Measurements from ENCODE around the gene LMO3. TPM values are rescaled to one million over a fixed set of nuclear protein-coding genes. Genes with fewer than 3 reads are reported as not detected.

LMO3 gene
- total and polyA plus RNA-seq, 2 of the 13 experiments (the other 11 are each of a cell fraction or from before 2014, with no cell fraction given), result not detected

DNA sequence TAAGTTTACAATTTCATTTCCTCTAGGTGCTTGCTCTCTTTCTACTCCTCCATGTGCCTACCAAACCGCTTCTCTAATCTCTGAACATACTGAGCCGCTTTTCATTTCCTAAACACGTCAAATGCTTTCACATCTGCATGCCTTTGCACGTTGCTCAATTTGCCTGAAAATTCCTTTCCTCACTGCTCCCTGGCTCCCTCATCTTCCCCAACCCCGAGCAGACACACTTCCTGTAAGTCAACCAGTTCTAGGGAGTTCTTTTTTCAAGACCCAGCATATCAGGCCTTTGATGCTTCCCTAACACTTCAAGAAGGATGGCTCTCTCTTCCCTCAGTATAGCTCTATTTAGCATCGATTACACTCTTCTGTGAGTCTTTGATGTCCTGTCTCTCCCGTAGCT lies 50.3 kb downstream of the LMO3 start:
- no peak for FAIRE-seq

DNA sequence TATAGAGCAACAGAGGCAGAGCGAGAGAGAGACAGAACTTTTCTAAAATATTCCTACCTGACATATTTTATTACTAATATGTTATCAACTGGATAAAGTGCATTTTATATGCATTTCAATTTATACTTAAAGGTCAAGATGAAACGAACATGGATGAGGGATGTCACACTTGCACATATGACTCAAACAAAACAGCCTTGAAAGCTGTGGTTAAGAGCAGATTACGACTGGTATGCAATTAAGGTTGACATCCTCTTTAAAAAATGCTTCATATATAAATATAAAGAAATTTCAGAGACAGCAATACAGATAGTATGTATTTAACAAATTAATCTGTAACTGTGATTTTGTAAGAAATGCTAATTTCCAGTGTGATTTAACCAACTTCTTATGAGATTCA lies 52.5 kb downstream of the LMO3 start:
- FAIRE-seq (no peak), ATAC-seq (no peak), DNase-seq (ENCODE audit: low spot score) (no peak)
- ChIA-PET POLR2A (no interaction called here), CTCF (ENCODE audit: low intra/inter-chr PET ratio, low total read pairs) (interaction anchor here (1.2 kb wide), 1 partner anchor 194 kb away, joined by 3 read pairs; no protein-coding TSS in a partner anchor)
- Histone ChIP-seq H3K4me3 (replicated peaks in 1 of 3; ENCODE audit: insufficient read depth in 1 of 3, low read depth in 2 of 3, low read length in 3 of 3) (no peak overlapping the region), H2AFZ (ENCODE audit: low read length) (no peak overlapping the region), H3K4me2 (ENCODE audit: low read depth, low read length) (no peak overlapping the region), H3K79me2 (ENCODE audit: insufficient read depth, low read length) (no peaks in the 10 kb centered on the region), H3K4me1 (ENCODE audit: insufficient read depth, low read length) (no peaks in the 10 kb centered on the region), H4K20me1 (ENCODE audit: insufficient read depth, low read length) (no peaks in the 10 kb centered on the region), H3K27me3 (ENCODE audit: control insufficient read depth in 1 of 2, insufficient read depth in 2 of 2, low read length in 2 of 2) (no peaks in the 10 kb centered on the region), H3K36me3 (replicated peaks in 1 of 2; ENCODE audit: control insufficient read depth in 1 of 2, insufficient read depth in 2 of 2, low read length in 2 of 2) (no peaks in the 10 kb centered on the region), H3K9ac (ENCODE audit: insufficient read depth, low read depth, low read length) (no peak overlapping the region), H3K27ac (ENCODE audit: extremely low read length, insufficient read depth, low read length) (no peak overlapping the region), H3K9me3 (ENCODE audit: low read length) (no peaks in the 10 kb centered on the region)
- no TSS peak for BruUV-seq (replicated peaks)
- intact Hi-C loops (cut with micrococcal nuclease; ENCODE audit: unreplicated experiment), result no loop called here
- 53% methylated on average over 3 of the region's 3 CpGs for WGBS (ENCODE audit: low lambda C conversion rate)
- in situ Hi-C loops (cut with HindIII; ENCODE audit: extremely low pct_ligation_motif_present, low pct_unique_long_range_greater_than_20kb), result no loop called here
- TF ChIP-seq HIC2 (CRISPR knock-in tag; IDR thresholded peaks at IDR 0.05; ENCODE audit: low read depth) (no peak), ZNF44 (CRISPR knock-in tag; IDR thresholded peaks at IDR 0.05) (no peak), KLF15 (CRISPR knock-in tag; IDR thresholded peaks at IDR 0.05; ENCODE audit: borderline replicate concordance) (no peak), RARA (CRISPR knock-in tag; IDR thresholded peaks at IDR 0.05) (no peak), ZBTB26 (CRISPR knock-in tag; IDR thresholded peaks at IDR 0.05; ENCODE audit: borderline replicate concordance) (no peak), MNT (IDR thresholded peaks at IDR 0.05) (no peak)

More for the DNA sequence above, 50.3 kb downstream of the LMO3 start:
- H3K36me3 ChIP-seq (replicated peaks in 1 of 2; ENCODE audit: control insufficient read depth in 1 of 2, insufficient read depth in 2 of 2, low read length in 2 of 2), result no peaks in the 10 kb centered on the region
- no peaks in the 10 kb centered on the region for H3K27me3 ChIP-seq (ENCODE audit: control insufficient read depth in 1 of 2, insufficient read depth in 2 of 2, low read length in 2 of 2)
- DNase-seq (ENCODE audit: low spot score) (no peak), ATAC-seq (no peak)
- no peak overlapping the region for H3K4me3 ChIP-seq (replicated peaks in 1 of 3; ENCODE audit: insufficient read depth in 1 of 3, low read depth in 2 of 3, low read length in 3 of 3)
- ChIA-PET CTCF (ENCODE audit: low intra/inter-chr PET ratio, low total read pairs) (no interaction called here), POLR2A (no interaction called here)
- no peaks in the 10 kb centered on the region for H3K4me1 ChIP-seq (ENCODE audit: insufficient read depth, low read length)
- intact Hi-C loops (cut with micrococcal nuclease; ENCODE audit: unreplicated experiment), result no loop called here
- no peaks in the 10 kb centered on the region for H3K9me3 ChIP-seq (ENCODE audit: low read length)
- no peak overlapping the region for H3K27ac ChIP-seq (ENCODE audit: extremely low read length, insufficient read depth, low read length)
- no peaks in the 10 kb centered on the region for H4K20me1 ChIP-seq (ENCODE audit: insufficient read depth, low read length)
- no peak overlapping the region for H3K9ac ChIP-seq (ENCODE audit: insufficient read depth, low read depth, low read length)
- TF ChIP-seq ELF4 (CRISPR knock-in tag; IDR thresholded peaks at IDR 0.05; ENCODE audit: borderline replicate concordance), result no peak
- no peak for TF ChIP-seq PCBP2 (optimal IDR thresholded peaks at IDR 0.05; ENCODE audit: low read depth, low read length, poor library complexity, severe bottlenecking)
- TF ChIP-seq ZNF354B (CRISPR knock-in tag; IDR thresholded peaks at IDR 0.05), result no peak
- TF ChIP-seq CCAR2 (optimal IDR thresholded peaks at IDR 0.05; ENCODE audit: low read depth, low read length), result no peak
- TF ChIP-seq ZNF264 (CRISPR knock-in tag; IDR thresholded peaks at IDR 0.05), result no peak
- TF ChIP-seq SP2 (CRISPR knock-in tag; IDR thresholded peaks at IDR 0.05), result no peak
- TF ChIP-seq TBP (CRISPR knock-in tag; IDR thresholded peaks at IDR 0.05), result no peak
- TF ChIP-seq, protein P1, sequence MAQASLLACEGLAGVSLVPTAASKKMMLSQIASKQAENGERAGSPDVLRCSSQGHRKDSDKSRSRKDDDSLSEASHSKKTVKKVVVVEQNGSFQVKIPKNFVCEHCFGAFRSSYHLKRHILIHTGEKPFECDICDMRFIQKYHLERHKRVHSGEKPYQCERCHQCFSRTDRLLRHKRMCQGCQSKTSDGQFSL (CRISPR knock-in tag; IDR thresholded peaks at IDR 0.05), result no peak
- no peak for TF ChIP-seq ESRRA (CRISPR knock-in tag; IDR thresholded peaks at IDR 0.05; ENCODE audit: low read depth)
- TF ChIP-seq HOXA5 (CRISPR knock-in tag; IDR thresholded peaks at IDR 0.05), result no peak
- TF ChIP-seq ZNF30 (CRISPR knock-in tag; IDR thresholded peaks at IDR 0.05), result no peak
- TF ChIP-seq U2AF2 (IDR thresholded peaks at IDR 0.05; ENCODE audit: low read depth, low read length), result no peak
- TF ChIP-seq ZNF121 (CRISPR knock-in tag; IDR thresholded peaks at IDR 0.05), result no peak
- no peak for TF ChIP-seq RNF2 (conservative IDR thresholded peaks at IDR 0.05; ENCODE audit: low read depth)
- no peak for TF ChIP-seq LCORL (IDR thresholded peaks at IDR 0.05)
- no peak for TF ChIP-seq LCORL (CRISPR knock-in tag; IDR thresholded peaks at IDR 0.05)
- no peak for TF ChIP-seq KAT2B (IDR thresholded peaks at IDR 0.05; ENCODE audit: borderline replicate concordance, low read depth, low read length)
- TF ChIP-seq NCOA5 (CRISPR knock-in tag; IDR thresholded peaks at IDR 0.05), result no peak
- in situ Hi-C loops (cut with HindIII; ENCODE audit: extremely low pct_ligation_motif_present, low pct_unique_long_range_greater_than_20kb), result no loop called here
- H2AFZ ChIP-seq (ENCODE audit: low read length), result no peak overlapping the region
- WGBS (ENCODE audit: low lambda C conversion rate), result 67% methylated on average over 7 of the region's 7 CpGs
- no TSS peak for BruUV-seq (replicated peaks)
- no peaks in the 10 kb centered on the region for H3K79me2 ChIP-seq (ENCODE audit: insufficient read depth, low read length)
- no peak overlapping the region for H3K4me2 ChIP-seq (ENCODE audit: low read depth, low read length)

All from HepG2 (cell line).